ENCODE data around the gene PEX7.
"Not testable (repeated sequence)": the region's sequence is repeated elsewhere in the genome, so short reads cannot be mapped to it uniquely, and the experiment has no call there.

Gene PEX7

DNA sequence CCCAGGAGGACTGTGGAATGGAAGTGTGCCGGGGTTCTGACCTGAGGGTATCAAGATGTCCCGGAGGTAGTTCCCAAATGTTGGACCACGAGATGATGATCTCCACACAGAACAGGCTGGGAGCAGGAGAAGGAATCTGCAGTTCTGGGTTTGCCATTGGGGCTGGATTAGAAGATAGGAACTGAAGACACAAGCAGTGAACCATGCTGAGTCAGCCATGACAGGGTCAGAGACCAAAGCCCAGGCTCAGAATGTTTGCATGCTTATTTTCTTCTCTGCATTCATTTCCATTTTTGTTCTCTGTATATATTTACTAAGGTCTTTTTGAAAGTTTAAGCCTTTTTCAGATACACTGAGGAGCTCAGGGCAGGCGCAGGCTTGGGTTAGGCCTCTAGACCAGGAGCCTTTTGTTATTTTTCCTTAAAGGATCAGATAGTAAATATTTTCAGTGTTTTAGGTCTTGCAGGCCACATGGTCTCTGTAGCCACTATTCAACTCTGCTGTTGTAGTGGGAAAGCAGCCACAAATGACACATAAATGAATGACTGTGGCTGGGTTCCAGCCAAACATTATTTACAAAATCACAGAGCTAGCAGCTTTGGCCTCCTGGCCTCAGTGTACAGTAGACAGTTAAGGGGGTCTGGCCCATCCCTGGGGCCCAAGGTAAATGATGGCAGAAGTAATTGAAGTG, 128.2 kb downstream of the PEX7 start:
- no peak for DNase-seq (ENCODE audit: low read depth in 2 of 2)

DNA sequence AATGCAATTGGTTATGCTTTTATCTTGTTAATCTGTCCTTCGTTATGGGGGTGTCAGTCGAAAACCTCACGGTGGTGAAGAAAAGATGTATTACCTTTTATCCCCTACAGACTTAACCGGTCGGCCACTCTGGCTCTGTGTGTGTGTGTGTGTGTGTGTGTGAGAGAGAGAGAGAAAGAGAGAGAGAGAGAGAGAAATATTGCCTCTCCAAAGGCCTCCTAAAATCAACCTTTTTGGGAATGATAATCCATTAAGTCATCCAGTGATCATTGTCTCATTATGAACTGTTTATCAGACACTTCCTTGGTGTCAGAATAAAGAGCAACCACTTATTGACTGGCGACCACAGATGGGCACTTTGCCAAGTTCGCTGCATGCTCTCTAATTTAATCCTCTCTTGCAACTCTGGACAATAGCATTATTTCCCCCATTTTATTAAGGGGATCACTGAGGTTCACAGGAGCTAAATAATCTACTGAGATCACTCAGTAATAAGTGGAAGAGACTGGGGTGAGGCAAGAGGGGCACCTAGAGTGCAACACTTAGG, 130.4 kb downstream of the PEX7 start:
- DNase-seq (ENCODE audit: low read depth in 2 of 2) = no peak

DNA sequence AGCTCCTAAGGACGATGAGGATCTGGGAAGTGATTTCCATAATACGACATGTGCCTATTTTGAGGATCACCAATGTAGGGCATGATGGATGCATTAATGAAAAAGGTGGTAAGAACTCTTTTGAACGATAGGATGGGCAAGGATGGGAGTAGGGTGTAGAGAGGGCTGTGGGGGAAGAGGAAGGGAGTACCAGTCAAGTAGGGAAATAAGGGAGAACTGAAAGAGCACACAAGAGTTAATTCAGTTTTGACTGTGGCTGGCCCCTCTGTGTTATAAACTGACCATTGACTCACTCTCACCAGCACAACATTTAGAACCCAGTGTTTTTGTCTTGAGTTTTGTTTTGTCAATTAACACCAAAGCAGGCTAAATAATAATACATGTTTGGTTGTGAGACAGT, 132.7 kb downstream of the PEX7 start:
- no peak for DNase-seq (ENCODE audit: low read depth in 2 of 2)

DNA sequence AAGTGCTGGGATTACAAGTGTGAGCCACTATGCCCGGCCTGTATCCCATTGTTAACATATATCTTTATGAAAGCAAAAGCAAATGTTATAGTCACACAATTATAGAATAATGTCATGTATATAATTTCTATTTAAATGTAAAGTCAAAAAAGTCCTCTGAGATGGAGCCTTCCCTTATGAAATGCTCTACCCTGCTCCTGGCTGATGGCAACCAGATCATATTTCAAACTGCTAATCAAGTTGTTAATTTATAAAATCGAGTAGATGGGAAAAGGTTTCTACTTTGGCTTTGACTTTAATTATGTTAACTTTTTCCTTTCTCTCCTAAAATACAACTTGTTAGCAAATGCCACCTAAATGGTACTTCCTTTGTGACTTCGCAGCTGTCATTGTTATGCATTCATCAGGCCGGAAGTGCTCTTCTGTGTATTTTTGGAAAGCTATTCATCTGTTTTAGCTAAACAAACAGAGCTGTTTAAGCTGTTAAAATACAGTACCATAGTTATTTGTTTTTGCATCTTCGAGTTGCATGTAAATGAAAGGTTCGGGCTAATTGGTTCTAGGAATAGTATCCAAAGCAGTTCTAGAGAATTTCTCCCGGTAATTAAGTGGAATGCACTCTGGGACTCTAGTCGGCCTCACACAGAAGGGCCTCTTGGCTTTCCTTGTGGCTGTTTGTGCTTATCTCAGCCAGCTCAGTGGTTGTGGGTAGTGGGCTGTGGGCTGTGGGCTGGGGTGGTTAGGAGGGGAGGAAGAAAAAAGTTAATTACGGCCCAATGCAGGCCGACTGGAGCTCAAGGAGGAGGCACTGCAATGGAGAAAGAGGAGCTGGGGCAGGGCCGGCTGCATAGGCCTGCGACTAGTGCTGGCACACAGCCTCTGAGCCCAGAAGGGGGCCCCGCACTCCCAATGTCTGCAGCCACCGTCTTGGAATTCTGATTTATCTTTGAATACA, 134.5 kb downstream of the PEX7 start:
- DNase-seq (ENCODE audit: low read depth in 2 of 2) = no peak

DNA sequence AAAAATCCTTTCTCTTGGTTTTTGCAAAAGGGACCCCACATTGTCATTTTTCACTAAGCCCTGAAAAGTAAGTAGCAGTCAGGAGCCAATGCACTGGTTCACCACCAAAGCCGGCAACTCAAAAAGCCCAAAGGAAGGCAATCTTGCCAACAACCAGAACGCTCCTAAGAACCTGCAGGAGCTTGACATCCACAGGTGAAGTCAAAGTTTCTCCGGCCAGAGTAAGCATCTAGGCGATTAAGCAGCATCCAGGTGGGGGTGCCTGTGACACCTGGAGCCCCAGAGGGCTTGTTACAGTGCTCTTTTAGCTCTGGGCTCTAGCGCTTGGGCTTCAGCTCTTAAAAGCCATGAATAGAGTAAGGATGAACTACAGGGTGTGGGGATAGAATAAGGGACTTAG, 135.8 kb downstream of the PEX7 start:
- no peak for DNase-seq (ENCODE audit: low read depth in 2 of 2)

DNA sequence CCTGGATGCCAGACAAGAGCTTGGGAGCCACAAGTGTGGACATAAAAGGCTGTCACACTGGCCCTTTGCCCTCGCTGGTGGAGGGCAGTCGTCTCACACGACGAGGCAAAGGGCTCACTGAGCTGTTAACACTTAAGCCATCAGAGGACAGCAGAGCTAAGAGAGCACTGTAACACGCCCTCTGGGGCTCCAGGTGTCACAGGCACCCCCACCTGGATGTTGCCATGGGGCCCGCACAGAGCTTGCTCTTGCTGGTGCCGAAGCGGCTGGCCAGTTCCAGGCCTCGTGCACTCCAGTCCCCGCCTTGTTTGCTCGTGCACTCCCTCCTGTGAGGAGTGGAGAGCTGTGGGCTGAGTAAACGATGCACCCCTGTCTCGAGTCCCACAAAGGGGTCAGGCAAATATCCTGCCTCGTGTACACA, 137.1 kb downstream of the PEX7 start:
- DNase-seq (ENCODE audit: low read depth in 2 of 2) = no peak

DNA sequence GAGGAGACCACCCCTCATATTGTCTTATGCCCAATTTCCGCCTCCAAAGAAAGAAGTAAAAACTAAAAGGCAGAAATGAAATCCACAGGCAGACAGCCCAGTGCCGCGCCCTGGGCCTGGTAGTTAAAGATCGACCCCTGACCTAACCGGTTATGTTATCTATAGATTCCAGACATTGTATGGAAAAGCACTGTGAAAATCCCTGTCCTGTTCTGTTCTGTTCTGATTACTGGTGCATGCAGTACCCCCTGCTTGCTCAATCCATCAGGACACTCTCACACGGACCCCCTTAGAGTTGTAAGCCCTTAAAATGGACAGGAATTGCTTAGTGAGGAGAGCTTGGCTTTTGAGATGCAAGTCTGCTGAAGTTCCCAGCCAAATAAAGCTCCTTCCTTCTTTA, 137.5 kb downstream of the PEX7 start:
- not testable (repeated sequence) for DNase-seq (ENCODE audit: low read depth in 2 of 2)

DNA sequence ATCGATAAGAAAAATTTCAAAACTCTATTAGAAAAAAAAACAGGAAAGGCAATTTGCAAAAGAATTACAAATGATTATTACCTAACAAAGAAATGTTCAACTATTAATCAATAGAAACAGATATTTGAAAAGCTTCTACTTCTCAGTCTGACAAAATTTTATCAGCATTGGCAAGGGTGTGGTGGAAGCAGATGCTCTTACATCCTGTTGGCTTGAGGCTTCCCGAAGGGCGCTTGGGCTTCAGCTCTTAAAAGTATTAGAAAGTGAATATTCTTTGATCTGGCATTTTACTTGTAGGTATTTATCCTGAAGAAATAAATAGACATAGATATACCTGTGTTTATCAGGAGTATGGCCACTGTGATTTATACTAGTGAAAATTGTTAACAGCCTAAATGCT, 138.4 kb downstream of the PEX7 start:
- DNase-seq (ENCODE audit: low read depth in 2 of 2) = no peak

DNA sequence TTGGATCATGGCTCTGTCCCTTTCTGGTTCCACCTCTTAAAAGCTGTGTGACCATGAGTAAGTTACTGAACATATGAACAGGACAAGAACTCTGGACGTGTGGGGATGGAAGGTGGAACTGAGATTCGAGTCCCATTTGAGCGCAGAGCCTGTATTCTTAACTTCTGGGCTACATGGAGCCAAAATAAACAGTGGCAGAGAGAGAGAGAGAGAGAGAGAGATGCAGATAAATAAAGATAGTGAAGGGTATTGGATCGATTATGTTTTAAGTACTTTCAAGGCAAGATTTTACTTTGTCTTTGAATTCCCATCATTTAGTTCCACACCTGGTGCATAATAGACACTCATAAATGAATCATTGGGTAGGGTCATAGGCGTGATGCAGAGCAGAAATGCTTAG, 139.5 kb downstream of the PEX7 start:
- no peak for DNase-seq (ENCODE audit: low read depth in 2 of 2)

DNA sequence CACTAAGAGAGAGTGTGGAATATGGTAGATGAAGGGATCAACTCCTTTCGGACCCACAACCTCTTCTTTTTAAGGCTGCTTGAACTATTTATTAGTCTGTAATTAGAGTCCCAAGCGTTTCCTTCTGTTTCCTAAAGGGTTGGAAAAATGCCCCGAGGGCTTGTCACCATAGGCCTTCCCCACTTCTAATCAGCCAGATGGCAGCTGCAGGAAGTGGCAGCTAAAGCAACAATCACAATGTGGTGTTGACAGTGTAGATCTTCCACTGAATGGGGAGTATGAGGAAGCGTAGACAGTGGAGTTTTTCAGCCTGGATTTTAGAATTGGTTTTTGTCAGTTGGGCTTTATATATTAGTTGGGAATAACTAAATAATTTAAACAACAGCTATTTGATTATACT, 140.3 kb downstream of the PEX7 start:
- DNase-seq (ENCODE audit: low read depth in 2 of 2) = no peak

DNA sequence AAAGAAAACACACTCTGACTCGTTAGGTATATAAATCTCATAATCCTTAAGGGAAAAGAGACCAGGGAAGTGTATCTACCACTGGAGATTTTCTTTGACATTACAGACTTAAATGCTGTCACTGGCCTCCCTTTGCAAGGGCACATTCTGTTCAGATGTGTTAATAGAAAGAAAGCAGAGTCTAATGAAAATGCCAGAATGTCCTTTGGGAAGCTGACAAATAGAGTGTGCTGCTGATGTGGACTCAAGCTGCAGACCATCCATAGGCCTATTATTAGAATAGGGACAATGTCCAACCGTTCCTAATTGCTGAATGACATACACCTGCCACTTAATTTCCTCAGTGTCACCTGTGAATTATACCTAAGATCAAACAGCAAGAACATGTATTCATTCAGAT, 140.9 kb downstream of the PEX7 start:
- no peak for DNase-seq (ENCODE audit: low read depth in 2 of 2)

Measured in stimulated activated CD8-positive, alpha-beta memory T cell treated with anti-CD3 and anti-CD28 coated beads, Interleukin-15, amount 100 ng/mL, for 4 hours (primary cell).